A549 (cell line): ENCODE results near the gene PCDHA6.

ENCODE experiments used
- BHLHE40 ChIP-seq: IDR thresholded peaks from 2 replicates; pipeline ENCODE4 v1.6.1; 2012; ENCODE audit warnings: low read depth, low read length, inconsistent platforms
- CHD4 ChIP-seq: fragments of 200-600 bp; sonication (generic); IDR thresholded peaks from 2 replicates; pipeline ENCODE4 v1.6.1; 2016; ENCODE audit warnings: antibody characterized with exemption, mild to moderate bottlenecking, borderline replicate concordance
- CTCF ChIP-seq: fragments of >200 bp; sonication (Bioruptor Twin); formaldehyde crosslinking; IDR thresholded peaks from 3 replicates; pipeline ENCODE4 v1.5.1; 2016
- EP300 ChIP-seq, 2 experiments: fragments of >200 bp; sonication (Bioruptor Twin); formaldehyde crosslinking; IDR thresholded peaks; 2 replicates in 1 of 2; 3 replicates in 1 of 2; pipeline ENCODE4 v1.6.1; 2016 to 2017
- JUN ChIP-seq, 2 experiments: fragments of >200 bp; sonication (Bioruptor Twin); formaldehyde crosslinking; IDR thresholded peaks; 2 replicates in 1 of 2; 3 replicates in 1 of 2; pipeline ENCODE4 v1.6.1; 2016 to 2017
- MAZ ChIP-seq: fragments of 150-350 bp; IDR thresholded peaks from 2 replicates; pipeline ENCODE4 v1.6.1; 2014; ENCODE audit warnings: antibody characterized with exemption, low read depth, low read length, borderline replicate concordance
- POLR2A ChIP-seq: IDR thresholded peaks from 2 replicates; pipeline ENCODE4 v1.6.1; 2012; ENCODE audit warnings: mild to moderate bottlenecking, low read length
- RFX5 ChIP-seq: fragments of 450-650 bp; IDR thresholded peaks from 2 replicates; pipeline ENCODE4 v1.7.1; 2014; ENCODE audit warnings: antibody characterized with exemption, mild to moderate bottlenecking, moderate library complexity
- USF2 ChIP-seq: fragments of 450-650 bp; IDR thresholded peaks from 2 replicates; pipeline ENCODE4 v1.6.1; 2014; ENCODE audit warnings: antibody characterized with exemption

DNA sequence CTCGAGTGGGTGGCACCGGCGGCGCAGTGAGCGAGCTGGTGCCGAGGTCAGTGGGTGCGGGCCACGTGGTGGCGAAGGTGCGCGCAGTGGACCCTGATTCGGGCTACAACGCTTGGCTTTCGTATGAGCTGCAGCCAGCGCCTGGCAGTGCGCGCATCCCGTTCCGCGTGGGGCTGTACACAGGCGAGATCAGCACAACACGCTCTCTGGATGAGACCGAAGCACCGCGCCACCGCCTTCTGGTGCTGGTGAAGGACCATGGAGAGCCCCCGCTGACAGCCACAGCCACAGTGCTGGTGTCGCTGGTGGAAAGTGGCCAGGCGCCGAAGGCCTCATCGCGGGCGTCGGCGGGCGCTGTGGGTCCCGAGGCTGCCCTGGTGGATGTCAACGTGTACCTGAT is 4.3 kb upstream of the PCDHA6 start:
- no peak for TF ChIP-seq MAZ
- TF ChIP-seq EP300 (IDR thresholded peaks at IDR 0.05): no peak
- TF ChIP-seq POLR2A: no peak
- no peak for TF ChIP-seq CHD4
- no peak for TF ChIP-seq BHLHE40
- no peak for TF ChIP-seq CTCF
- TF ChIP-seq USF2: no peak
- TF ChIP-seq JUN (IDR thresholded peaks at IDR 0.05): no peak
- TF ChIP-seq RFX5: no peak
